Skeletal muscle satellite cell (primary cell): ENCODE data around the gene LRP10. TPM values are rescaled to one million over a fixed set of nuclear protein-coding genes. Genes with fewer than 3 reads are reported as not detected.

Experiments used
- small RNA-seq: library from RNA; depleted of rRNA; stranded (forward); fragments of <200 nt; gene quantifications from one replicate; pipeline ENCODE3, GENCODE V24; 2012

The LRP10 gene

Small RNA genes within 50 kb of the gene (small RNA-seq; reads per million reads assigned to genes)
- not detected for gene RF00019
